H9 (cell line): ENCODE results near the gene CFAP46. TPM values are rescaled to one million over a fixed set of nuclear protein-coding genes. Genes with fewer than 3 reads are reported as not detected.

ENCODE experiments used
- DNase-seq: peaks from one replicate; pipeline ENCODE4 v3.0.0-alpha.2; 2017
- H2AFZ ChIP-seq: one replicate; pipeline ENCODE4 v1.6.1; 2013; ENCODE audit warnings: mild to moderate bottlenecking, low read length, control low read depth, moderate library complexity
- H2AK5ac ChIP-seq: 2 replicates; pipeline ENCODE4 v1.6.1; 2013; ENCODE audit warnings: low read length, control low read depth, mixed read lengths; ENCODE audit not compliant: insufficient read length
- H2BK120ac ChIP-seq: one replicate; pipeline ENCODE4 v1.6.1; 2013; ENCODE audit warnings: low read depth, mild to moderate bottlenecking, low read length, control low read depth, inconsistent platforms; ENCODE audit not compliant: poor library complexity, severe bottlenecking
- H2BK12ac ChIP-seq: 2 replicates; pipeline ENCODE4 v1.6.1; 2013; ENCODE audit warnings: low read length, control low read depth, mixed read lengths, low read depth; ENCODE audit not compliant: insufficient read length
- H2BK15ac ChIP-seq: 2 replicates; pipeline ENCODE4 v1.6.1; 2013; ENCODE audit warnings: low read depth, low read length, control low read depth
- H2BK20ac ChIP-seq: one replicate; pipeline ENCODE4 v1.6.1; 2013; ENCODE audit warnings: low read depth, mild to moderate bottlenecking, low read length, control low read depth, inconsistent platforms; ENCODE audit not compliant: poor library complexity, severe bottlenecking
- H2BK5ac ChIP-seq: 2 replicates; pipeline ENCODE4 v1.6.1; 2013; ENCODE audit warnings: low read length, control low read depth, mixed read lengths; ENCODE audit not compliant: insufficient read length
- H3K14ac ChIP-seq: 2 replicates; pipeline ENCODE4 v1.6.1; 2013; ENCODE audit warnings: low read length, control low read depth; ENCODE audit not compliant: insufficient read depth
- H3K18ac ChIP-seq: 2 replicates; pipeline ENCODE4 v1.6.1; 2013; ENCODE audit warnings: low read depth, mild to moderate bottlenecking, mixed read lengths, low read length, control low read depth; ENCODE audit not compliant: insufficient read length
- H3K23ac ChIP-seq: 2 replicates; pipeline ENCODE4 v1.6.1; 2013; ENCODE audit warnings: low read length, control low read depth, mixed read lengths, low read depth; ENCODE audit not compliant: insufficient read length
- H3K23me2 ChIP-seq: 2 replicates; pipeline ENCODE4 v1.6.1; 2013; ENCODE audit warnings: low read depth, mild to moderate bottlenecking, mixed read lengths, low read length, control low read depth; ENCODE audit not compliant: insufficient read length, poor library complexity, severe bottlenecking
- H3K27ac ChIP-seq: 2 replicates; pipeline ENCODE4 v1.5.1; 2013; ENCODE audit warnings: low read length, control low read depth, mixed read lengths, low read depth; ENCODE audit not compliant: insufficient read length
- H3K27me3 ChIP-seq: 2 replicates; pipeline ENCODE4 v1.6.1; 2013; ENCODE audit warnings: low read length, control low read depth, inconsistent platforms; ENCODE audit not compliant: insufficient read depth
- H3K4ac ChIP-seq: 2 replicates; pipeline ENCODE4 v1.6.1; 2013; ENCODE audit warnings: low read depth, mild to moderate bottlenecking, control low read depth, inconsistent platforms, low read length, moderate library complexity
- H3K4me1 ChIP-seq: 2 replicates; pipeline ENCODE4 v1.6.1; 2013; ENCODE audit warnings: low read length, control low read depth, inconsistent platforms; ENCODE audit not compliant: insufficient read depth
- H3K4me2 ChIP-seq: 2 replicates; pipeline ENCODE4 v1.6.1; 2013; ENCODE audit warnings: low read length, control low read depth, mixed read lengths; ENCODE audit not compliant: insufficient read length, insufficient read depth
- H3K56ac ChIP-seq: 2 replicates; pipeline ENCODE4 v1.6.1; 2013; ENCODE audit warnings: low read depth, mild to moderate bottlenecking, mixed read lengths, low read length, control low read depth; ENCODE audit not compliant: insufficient read length
- H3K79me1 ChIP-seq: 2 replicates; pipeline ENCODE4 v1.6.1; 2013; ENCODE audit warnings: low read depth, mild to moderate bottlenecking, moderate library complexity, low read length, control low read depth, inconsistent platforms; ENCODE audit not compliant: insufficient read depth, poor library complexity, severe bottlenecking
- H3K79me2 ChIP-seq: 2 replicates; pipeline ENCODE4 v1.6.1; 2013; ENCODE audit warnings: low read length, control low read depth, inconsistent platforms; ENCODE audit not compliant: insufficient read depth
- H3K9ac ChIP-seq: 2 replicates; pipeline ENCODE4 v1.6.1; 2013; ENCODE audit warnings: low read length, control low read depth, mixed read lengths; ENCODE audit not compliant: insufficient read length; ENCODE audit errors: extremely low read depth
- H3K9me3 ChIP-seq: one replicate; pipeline ENCODE4 v1.6.1; 2013; ENCODE audit warnings: low read depth, low read length, inconsistent platforms; ENCODE audit not compliant: control insufficient read depth
- H3T11ph ChIP-seq: one replicate; pipeline ENCODE4 v1.6.1; 2013; ENCODE audit warnings: mild to moderate bottlenecking, low read length, control low read depth, inconsistent platforms
- H4K20me1 ChIP-seq: one replicate; pipeline ENCODE4 v1.6.1; 2013; ENCODE audit not compliant: control insufficient read depth, insufficient read length, insufficient read depth
- H4K5ac ChIP-seq: 2 replicates; pipeline ENCODE4 v1.6.1; 2013; ENCODE audit warnings: low read depth, mild to moderate bottlenecking, mixed read lengths, low read length, control low read depth; ENCODE audit not compliant: insufficient read length
- H4K8ac ChIP-seq: replicated peaks from 2 replicates; pipeline ENCODE4 v1.6.1; 2013; ENCODE audit warnings: low read length, control low read depth, mixed read lengths, low read depth; ENCODE audit not compliant: insufficient read length
- H4K91ac ChIP-seq: 2 replicates; pipeline ENCODE4 v1.6.1; 2013; ENCODE audit warnings: low read depth, mild to moderate bottlenecking, moderate library complexity, mixed read lengths, low read length, control low read depth; ENCODE audit not compliant: insufficient read length
- H3K27ac Mint-ChIP-seq, 3 experiments: 2 replicates in 2 of 3; 3 replicates in 1 of 3; pipeline ENCODE4 v1.8.0; 2020 to 2021; ENCODE audit warnings: mixed read lengths in 3 of 3, mild to moderate bottlenecking in 1 of 3, moderate library complexity in 1 of 3
- H3K27me3 Mint-ChIP-seq: 2 replicates; pipeline ENCODE4 v1.8.0; 2021; ENCODE audit warnings: low read depth, mild to moderate bottlenecking, moderate library complexity, mixed read lengths
- H3K36me3 Mint-ChIP-seq, 3 experiments: 2 replicates in 2 of 3; 3 replicates in 1 of 3; pipeline ENCODE4 v1.8.0; 2020 to 2021; ENCODE audit warnings: low read depth in 3 of 3, mixed read lengths in 3 of 3; ENCODE audit not compliant: insufficient read depth in 1 of 3
- H3K4me1 Mint-ChIP-seq, 2 experiments: 2 replicates each; pipeline ENCODE4 v1.8.0; 2020; ENCODE audit warnings: mixed read lengths in 2 of 2
- H3K4me3 Mint-ChIP-seq, 2 experiments: 2 replicates in 1 of 2; 3 replicates in 1 of 2; pipeline ENCODE4 v1.8.0; 2020 to 2021; ENCODE audit warnings: mild to moderate bottlenecking in 2 of 2, mixed read lengths in 2 of 2, moderate library complexity in 1 of 2
- H3K9me3 Mint-ChIP-seq, 2 experiments: 2 replicates in 1 of 2; 3 replicates in 1 of 2; pipeline ENCODE4 v1.8.0; 2020; ENCODE audit warnings: mild to moderate bottlenecking in 2 of 2, mixed read lengths in 2 of 2, moderate library complexity in 1 of 2
- WGBS: extraction: QIAGEN DNeasy Blood & Tissue Kit; methylation state at CpG from one replicate; pipeline ENCODE4 v1.1.7; 2013; ENCODE audit warnings: missing lambda C conversion rate, low lambda C conversion rate, mixed read lengths; ENCODE audit not compliant: insufficient read length; ENCODE audit errors: extremely low coverage; 5-methylcytosine and 5-hydroxymethylcytosine counted together
- total RNA-seq: library from RNA; stranded (reverse); gene quantifications from 2 replicates; pipeline ENCODE4 v1.2.1, GENCODE V29; 2021
- TF ChIP-seq, protein P1 (sequence below): fragments of 200-600 bp; sonication (generic); conservative IDR thresholded peaks from 3 replicates; pipeline ENCODE4 v1.8.0; 2021; ENCODE audit warnings: antibody characterized with exemption, mild to moderate bottlenecking

The CFAP46 gene
- total RNA-seq, 1 experiment from 2014 or later: 3.1 TPM

GRCh38 chr10:132789659-132790148 is 152.7 kb downstream of the CFAP46 start:
- no peak overlapping the region for H2AFZ ChIP-seq
- TF ChIP-seq, protein P1, sequence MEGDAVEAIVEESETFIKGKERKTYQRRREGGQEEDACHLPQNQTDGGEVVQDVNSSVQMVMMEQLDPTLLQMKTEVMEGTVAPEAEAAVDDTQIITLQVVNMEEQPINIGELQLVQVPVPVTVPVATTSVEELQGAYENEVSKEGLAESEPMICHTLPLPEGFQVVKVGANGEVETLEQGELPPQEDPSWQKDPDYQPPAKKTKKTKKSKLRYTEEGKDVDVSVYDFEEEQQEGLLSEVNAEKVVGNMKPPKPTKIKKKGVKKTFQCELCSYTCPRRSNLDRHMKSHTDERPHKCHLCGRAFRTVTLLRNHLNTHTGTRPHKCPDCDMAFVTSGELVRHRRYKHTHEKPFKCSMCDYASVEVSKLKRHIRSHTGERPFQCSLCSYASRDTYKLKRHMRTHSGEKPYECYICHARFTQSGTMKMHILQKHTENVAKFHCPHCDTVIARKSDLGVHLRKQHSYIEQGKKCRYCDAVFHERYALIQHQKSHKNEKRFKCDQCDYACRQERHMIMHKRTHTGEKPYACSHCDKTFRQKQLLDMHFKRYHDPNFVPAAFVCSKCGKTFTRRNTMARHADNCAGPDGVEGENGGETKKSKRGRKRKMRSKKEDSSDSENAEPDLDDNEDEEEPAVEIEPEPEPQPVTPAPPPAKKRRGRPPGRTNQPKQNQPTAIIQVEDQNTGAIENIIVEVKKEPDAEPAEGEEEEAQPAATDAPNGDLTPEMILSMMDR: no peak
- Mint-ChIP-seq H3K9me3 (no peaks in the 10 kb centered on the region), H3K4me1 (peaks cover 0 to 2% of the 10 kb centered on the region in 2 experiments; a peak in 1 of 4 replicates), H3K36me3 (no peaks in the 10 kb centered on the region), H3K27ac (no peak overlapping the region), H3K27me3 (peaks cover 69% of the 10 kb centered on the region), H3K4me3 (no peak overlapping the region)
- WGBS: no CpG with 5 or more reads among the region's 15 CpGs
- DNase-seq: no peak
- H3K27ac ChIP-seq: no peak overlapping the region
- H2BK15ac ChIP-seq: no peak overlapping the region
- no peak overlapping the region for H3K23ac ChIP-seq
- no peak overlapping the region for H2AK5ac ChIP-seq
- peaks cover 48% of the 10 kb centered on the region for H3K27me3 ChIP-seq
- no peak overlapping the region for H3K18ac ChIP-seq
- no peak overlapping the region for H2BK20ac ChIP-seq
- H4K20me1 ChIP-seq: no peaks in the 10 kb centered on the region
- no peak overlapping the region for H3T11ph ChIP-seq
- H3K9me3 ChIP-seq: no peaks in the 10 kb centered on the region
- no peak overlapping the region for H3K14ac ChIP-seq
- H3K79me2 ChIP-seq: no peaks in the 10 kb centered on the region
- H4K5ac ChIP-seq: no peak overlapping the region
- no peak overlapping the region for H4K8ac ChIP-seq
- H3K9ac ChIP-seq: no peak overlapping the region
- no peak overlapping the region for H2BK12ac ChIP-seq
- no peak overlapping the region for H3K4ac ChIP-seq
- H3K79me1 ChIP-seq: no peaks in the 10 kb centered on the region
- no peak overlapping the region for H2BK5ac ChIP-seq
- no peak overlapping the region for H2BK120ac ChIP-seq
- no peak overlapping the region for H3K56ac ChIP-seq
- no peak overlapping the region for H3K4me2 ChIP-seq
- no peak overlapping the region for H4K91ac ChIP-seq
- no peaks in the 10 kb centered on the region for H3K4me1 ChIP-seq
- peaks cover 7% of the 10 kb centered on the region for H3K23me2 ChIP-seq
